MM.1S (cell line): ENCODE results near the gene GID8.
A peak's percentile ranks its signal among the peaks of the same experiment; 100 is the strongest.

Experiments used
- EZH2 ChIP-seq: fragments of 300-600 bp; sonication (generic); optimal IDR thresholded peaks from 2 replicates; pipeline ENCODE3; 2017; ENCODE audit warnings: low read depth, mild to moderate bottlenecking, antibody characterized with exemption, low read length, mixed read lengths
- EZH2phosphoT487 ChIP-seq: fragments of 300-600 bp; sonication (generic); IDR thresholded peaks from 2 replicates; pipeline ENCODE4 v1.6.1; 2018; ENCODE audit warnings: antibody characterized with exemption, low read length
- TF ChIP-seq, protein P1 (sequence below): fragments of 300-600 bp; sonication (generic); IDR thresholded peaks from 2 replicates; pipeline ENCODE4 v1.5.1; 2016; ENCODE audit warnings: antibody characterized with exemption, low read length, mixed read lengths

DNA sequence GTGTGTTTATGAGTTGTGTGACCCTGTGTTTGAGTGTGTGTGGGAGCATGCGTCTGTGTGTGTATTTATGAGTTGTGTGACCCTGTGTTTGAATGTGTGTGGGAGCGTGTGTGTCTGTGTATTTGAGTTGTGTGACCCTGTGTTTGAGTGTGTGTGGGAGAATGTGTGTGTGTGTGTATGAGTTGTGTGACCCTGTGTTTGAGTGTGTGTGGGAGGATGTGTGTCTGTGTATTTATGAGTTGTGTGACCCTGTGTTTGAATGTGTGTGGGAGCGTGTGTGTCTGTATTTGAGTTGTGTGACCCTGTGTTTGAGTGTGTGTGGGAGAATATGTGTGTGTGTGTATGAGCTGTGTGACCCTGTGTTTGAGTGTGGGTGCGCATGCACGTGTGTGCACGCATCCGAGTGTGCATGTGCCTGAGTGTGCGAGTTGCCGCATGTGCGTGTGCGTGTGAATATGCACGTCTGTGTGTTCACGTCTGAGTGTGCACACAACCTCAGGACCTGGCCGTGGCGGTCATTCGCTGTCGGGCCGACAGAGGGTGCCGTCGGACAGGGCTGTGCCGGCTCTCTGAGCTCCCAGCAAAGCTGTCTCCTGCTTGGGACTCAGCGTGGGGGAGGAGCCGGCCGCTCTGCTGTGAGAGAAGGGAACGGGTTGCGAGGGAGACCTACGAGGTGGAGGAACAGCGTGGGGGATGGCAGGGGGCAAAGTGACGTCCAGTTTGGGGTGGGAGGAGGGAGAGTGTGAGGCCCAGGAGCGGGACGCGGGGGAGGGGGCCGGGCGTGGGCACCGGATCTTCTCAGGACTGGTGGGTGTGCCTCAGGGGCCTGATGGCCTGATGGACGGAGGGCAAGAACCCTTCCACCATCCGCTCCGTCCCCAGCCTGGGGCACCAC, 34.2 kb downstream of the GID8 start:
- TF ChIP-seq, protein P1, sequence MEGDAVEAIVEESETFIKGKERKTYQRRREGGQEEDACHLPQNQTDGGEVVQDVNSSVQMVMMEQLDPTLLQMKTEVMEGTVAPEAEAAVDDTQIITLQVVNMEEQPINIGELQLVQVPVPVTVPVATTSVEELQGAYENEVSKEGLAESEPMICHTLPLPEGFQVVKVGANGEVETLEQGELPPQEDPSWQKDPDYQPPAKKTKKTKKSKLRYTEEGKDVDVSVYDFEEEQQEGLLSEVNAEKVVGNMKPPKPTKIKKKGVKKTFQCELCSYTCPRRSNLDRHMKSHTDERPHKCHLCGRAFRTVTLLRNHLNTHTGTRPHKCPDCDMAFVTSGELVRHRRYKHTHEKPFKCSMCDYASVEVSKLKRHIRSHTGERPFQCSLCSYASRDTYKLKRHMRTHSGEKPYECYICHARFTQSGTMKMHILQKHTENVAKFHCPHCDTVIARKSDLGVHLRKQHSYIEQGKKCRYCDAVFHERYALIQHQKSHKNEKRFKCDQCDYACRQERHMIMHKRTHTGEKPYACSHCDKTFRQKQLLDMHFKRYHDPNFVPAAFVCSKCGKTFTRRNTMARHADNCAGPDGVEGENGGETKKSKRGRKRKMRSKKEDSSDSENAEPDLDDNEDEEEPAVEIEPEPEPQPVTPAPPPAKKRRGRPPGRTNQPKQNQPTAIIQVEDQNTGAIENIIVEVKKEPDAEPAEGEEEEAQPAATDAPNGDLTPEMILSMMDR, result peak; percentile 87
- TF ChIP-seq EZH2 (no peak), EZH2phosphoT487 (no peak)
